HCT116 (cell line): Measurements from ENCODE around the gene NEURL1B.

ENCODE experiments used
- ATF3 ChIP-seq: IDR thresholded peaks from 2 replicates; pipeline ENCODE4 v1.6.1; 2012
- CTCF ChIP-seq, 3 experiments: fragments of 200-600 bp in 1 of 3; sonication (generic) in 1 of 3; IDR thresholded peaks in 2 of 3; conservative IDR thresholded peaks in 1 of 3; 2 replicates each; pipeline ENCODE4 v1.5.1; 2012 to 2017; ENCODE audit warnings: low read depth in 2 of 3, low read length in 2 of 3, antibody characterized with exemption in 1 of 3, borderline replicate concordance in 1 of 3, control low read depth in 1 of 3, mild to moderate bottlenecking in 1 of 3, mixed read lengths in 1 of 3, mixed run types in 1 of 3, moderate library complexity in 1 of 3; ENCODE audit not compliant: insufficient read depth in 1 of 3
- EGR1 ChIP-seq: IDR thresholded peaks from 2 replicates; pipeline ENCODE4 v1.6.1; 2012; ENCODE audit warnings: low read depth
- EZH2 ChIP-seq: fragments of 200-600 bp; sonication (generic); IDR thresholded peaks from 2 replicates; pipeline ENCODE4 v1.6.1; 2017; ENCODE audit warnings: antibody characterized with exemption, mixed run types
- JUND ChIP-seq: IDR thresholded peaks from 2 replicates; pipeline ENCODE4 v1.6.1; 2012
- MAX ChIP-seq: IDR thresholded peaks from 2 replicates; pipeline ENCODE4 v1.6.1; 2012
- POLR2A ChIP-seq: IDR thresholded peaks from 2 replicates; pipeline ENCODE4 v1.7.0; 2011; ENCODE audit warnings: borderline replicate concordance; ENCODE audit not compliant: insufficient read depth, insufficient read length; ENCODE audit errors: extremely low read depth
- POLR2AphosphoS5 ChIP-seq: IDR thresholded peaks from 2 replicates; pipeline ENCODE4 v1.6.1; 2011; ENCODE audit warnings: mild to moderate bottlenecking, low read depth, low read length, moderate library complexity
- RAD21 ChIP-seq: IDR thresholded peaks from 2 replicates; pipeline ENCODE4 v1.6.1; 2012; ENCODE audit warnings: low read depth, mild to moderate bottlenecking
- REST ChIP-seq: IDR thresholded peaks from 2 replicates; pipeline ENCODE4 v1.6.1; 2012; ENCODE audit warnings: low read depth
- SP1 ChIP-seq: IDR thresholded peaks from 2 replicates; pipeline ENCODE4 v1.6.1; 2012; ENCODE audit warnings: low read depth
- TCF7L2 ChIP-seq: IDR thresholded peaks from 2 replicates; pipeline ENCODE4 v1.7.0; 2011; ENCODE audit warnings: borderline replicate concordance, inconsistent platforms; ENCODE audit not compliant: insufficient read depth, insufficient read length; ENCODE audit errors: extremely low read depth
- YY1 ChIP-seq: IDR thresholded peaks from 2 replicates; pipeline ENCODE4 v1.6.1; 2011; ENCODE audit warnings: low read length, low read depth, moderate library complexity, mild to moderate bottlenecking; ENCODE audit not compliant: insufficient replicate concordance; ENCODE audit errors: extremely low read depth
- ZNF274 ChIP-seq: fragments of 200-500 bp; sonication (Bioruptor generic); IDR thresholded peaks from 2 replicates; pipeline ENCODE4 v1.6.1; 2014; ENCODE audit warnings: mild to moderate bottlenecking, low read depth, low read length, inconsistent platforms

- no peak for TF ChIP-seq CTCF (IDR thresholded peaks at IDR 0.05 in 2 of 3, conservative IDR thresholded peaks at IDR 0.05 in 1 of 3; ENCODE audit: borderline replicate concordance in 1 of 3, insufficient read depth in 1 of 3, low read depth in 2 of 3, low read length in 2 of 3)
- no peak for TF ChIP-seq MAX
- TF ChIP-seq EZH2: no peak
- no peak for TF ChIP-seq POLR2A
- TF ChIP-seq RAD21: no peak
- no peak for TF ChIP-seq YY1
- TF ChIP-seq EGR1: no peak
- TF ChIP-seq JUND: no peak
- TF ChIP-seq POLR2AphosphoS5: no peak
- TF ChIP-seq REST: no peak
- no peak for TF ChIP-seq SP1
- TF ChIP-seq ATF3: no peak
- TF ChIP-seq TCF7L2: no peak
- no peak for TF ChIP-seq ZNF274
These were observed 85.9 kb downstream of the NEURL1B start for GRCh38 chr5:172726966-172727365.
